GM19043 (cell line): ENCODE measurements around the gene MYH7B.

Experiments
- ATAC-seq: cut with Tn5 transposase; IDR thresholded peaks from one replicate; pipeline ENCODE4 v1.9.1; 2021; ENCODE audit warnings: low read depth; ENCODE audit not compliant: unreplicated experiment

MYH7B gene

DNA sequence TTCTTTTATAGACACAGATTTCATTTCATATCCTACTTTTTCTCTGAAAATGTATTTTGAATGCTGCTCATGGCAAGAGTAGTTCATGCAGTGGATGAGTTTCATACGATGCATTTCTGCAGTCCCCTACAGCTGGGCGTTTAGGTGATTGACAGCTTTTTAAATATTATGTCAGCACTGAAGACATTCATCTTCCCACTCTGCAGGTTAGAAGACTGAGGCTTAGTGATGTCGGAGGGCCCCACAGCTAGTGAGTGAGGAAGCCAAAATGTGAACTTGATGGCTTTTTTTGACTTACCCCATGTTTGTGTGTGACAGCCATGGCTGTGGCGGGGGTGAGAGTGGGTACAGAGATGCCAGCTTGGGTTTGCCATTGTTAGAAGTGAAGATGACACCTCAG lies 33.5 kb downstream of the MYH7B start:
- ATAC-seq: no peak

DNA sequence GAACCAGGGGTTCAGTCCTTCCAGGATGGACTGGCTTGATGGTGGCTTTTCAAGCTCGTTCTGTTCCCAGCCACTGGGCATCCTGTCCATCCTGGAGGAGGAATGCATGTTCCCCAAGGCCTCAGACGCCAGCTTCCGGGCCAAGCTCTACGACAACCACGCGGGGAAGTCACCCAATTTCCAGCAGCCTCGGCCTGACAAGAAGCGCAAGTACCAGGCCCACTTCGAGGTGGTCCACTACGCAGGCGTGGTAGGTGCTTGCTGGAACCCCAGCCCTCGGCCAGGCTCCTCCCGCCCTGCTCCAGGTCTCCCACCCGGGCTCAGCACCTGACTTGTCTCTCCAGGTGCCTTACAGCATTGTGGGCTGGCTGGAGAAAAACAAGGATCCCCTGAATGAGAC lies 34.0 kb downstream of the MYH7B start:
- no peak for ATAC-seq

DNA sequence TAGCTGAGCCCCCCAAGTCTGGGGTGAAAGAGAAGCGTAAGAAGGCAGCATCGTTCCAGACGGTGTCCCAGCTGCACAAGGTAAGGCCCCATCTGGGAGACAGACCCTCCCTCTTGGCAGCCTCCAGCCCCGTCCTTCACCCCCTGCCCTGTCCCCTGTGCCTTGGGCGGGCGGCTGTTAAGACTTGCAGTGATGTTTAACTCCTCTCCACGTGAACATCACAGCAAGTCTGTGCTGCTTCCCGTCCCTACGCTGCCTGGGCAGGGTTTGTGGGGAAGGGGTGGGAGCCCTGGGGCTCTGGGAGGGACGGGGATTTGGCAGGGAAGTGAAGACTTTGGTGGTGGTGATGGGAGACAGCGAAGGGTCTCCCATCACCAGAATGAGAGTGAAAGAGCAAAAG lies 34.6 kb downstream of the MYH7B start:
- no peak for ATAC-seq

DNA sequence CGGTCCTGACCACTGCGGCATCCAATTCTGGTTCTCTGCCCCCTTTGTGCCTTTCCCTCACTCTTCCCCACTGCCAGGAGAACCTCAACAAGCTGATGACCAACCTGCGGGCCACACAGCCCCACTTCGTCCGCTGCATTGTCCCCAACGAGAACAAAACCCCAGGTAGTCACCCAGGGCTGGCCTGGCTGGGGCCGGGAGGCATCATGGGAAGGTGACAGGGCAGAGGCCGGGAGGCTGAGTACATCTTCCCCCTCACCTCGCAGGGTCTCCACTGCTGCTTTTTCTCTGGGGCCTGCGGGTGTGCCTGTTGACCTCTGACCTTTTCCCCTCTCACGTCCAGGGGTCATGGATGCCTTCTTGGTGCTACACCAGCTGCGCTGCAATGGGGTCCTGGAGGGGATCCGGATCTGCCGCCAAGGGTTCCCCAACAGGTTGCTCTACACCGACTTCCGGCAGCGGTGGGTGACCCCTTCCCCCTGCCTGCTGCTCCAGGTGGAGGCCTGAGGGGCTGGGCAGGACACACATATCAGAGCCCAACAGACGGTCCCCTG lies 35.1 kb downstream of the MYH7B start:
- no peak for ATAC-seq

DNA sequence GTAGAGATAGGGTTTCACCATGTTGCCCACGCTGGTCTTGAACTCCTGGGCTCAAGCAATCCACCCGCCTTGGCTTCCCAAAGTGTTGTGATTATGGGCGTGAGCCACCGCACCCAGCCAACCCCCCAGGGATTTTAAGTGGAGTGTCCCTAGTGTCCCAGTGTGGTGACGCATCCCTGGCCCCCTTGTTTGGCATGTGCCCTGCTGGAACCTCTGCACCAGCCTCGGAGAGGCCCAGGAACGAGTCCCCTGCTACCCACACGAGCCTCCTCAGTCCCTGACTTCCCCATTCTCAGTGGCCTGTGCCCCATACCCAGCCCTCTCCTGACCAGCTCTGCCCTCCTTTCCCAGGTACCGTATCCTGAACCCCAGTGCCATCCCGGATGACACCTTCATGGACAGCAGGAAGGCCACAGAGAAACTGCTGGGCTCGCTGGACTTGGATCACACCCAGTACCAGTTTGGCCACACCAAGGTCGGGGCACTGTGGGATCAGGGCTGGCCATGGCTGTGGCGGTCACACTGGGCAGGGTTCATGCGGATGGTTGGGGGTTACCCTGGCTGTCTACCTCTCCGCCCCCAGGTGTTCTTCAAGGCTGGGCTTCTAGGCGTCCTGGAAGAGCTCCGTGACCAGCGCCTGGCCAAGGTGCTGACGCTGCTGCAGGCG lies 37.2 kb downstream of the MYH7B start:
- no peak for ATAC-seq

DNA sequence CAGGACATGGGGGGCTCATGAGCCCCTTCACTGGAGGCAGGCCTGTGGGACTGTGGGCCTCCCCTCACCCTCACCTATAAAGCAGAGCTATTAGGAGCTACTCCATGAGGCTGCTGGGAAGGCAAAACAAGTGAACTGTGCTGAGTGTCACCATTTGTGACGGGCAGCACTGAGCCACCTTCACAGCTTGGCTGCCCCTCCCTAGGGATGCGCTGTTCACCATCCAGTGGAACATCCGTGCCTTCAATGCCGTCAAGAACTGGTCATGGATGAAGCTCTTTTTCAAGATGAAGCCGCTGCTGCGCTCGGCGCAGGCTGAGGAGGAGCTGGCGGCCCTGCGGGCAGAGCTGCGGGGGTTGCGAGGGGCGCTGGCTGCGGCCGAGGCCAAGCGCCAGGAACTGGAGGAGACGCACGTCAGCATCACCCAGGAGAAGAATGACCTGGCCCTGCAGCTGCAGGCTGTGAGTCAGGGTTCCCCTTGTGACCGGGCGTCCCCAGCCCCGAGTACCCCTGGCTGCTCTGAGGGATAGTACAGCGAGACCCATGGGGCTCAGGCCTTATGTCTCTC lies 38.4 kb downstream of the MYH7B start:
- ATAC-seq: no peak

DNA sequence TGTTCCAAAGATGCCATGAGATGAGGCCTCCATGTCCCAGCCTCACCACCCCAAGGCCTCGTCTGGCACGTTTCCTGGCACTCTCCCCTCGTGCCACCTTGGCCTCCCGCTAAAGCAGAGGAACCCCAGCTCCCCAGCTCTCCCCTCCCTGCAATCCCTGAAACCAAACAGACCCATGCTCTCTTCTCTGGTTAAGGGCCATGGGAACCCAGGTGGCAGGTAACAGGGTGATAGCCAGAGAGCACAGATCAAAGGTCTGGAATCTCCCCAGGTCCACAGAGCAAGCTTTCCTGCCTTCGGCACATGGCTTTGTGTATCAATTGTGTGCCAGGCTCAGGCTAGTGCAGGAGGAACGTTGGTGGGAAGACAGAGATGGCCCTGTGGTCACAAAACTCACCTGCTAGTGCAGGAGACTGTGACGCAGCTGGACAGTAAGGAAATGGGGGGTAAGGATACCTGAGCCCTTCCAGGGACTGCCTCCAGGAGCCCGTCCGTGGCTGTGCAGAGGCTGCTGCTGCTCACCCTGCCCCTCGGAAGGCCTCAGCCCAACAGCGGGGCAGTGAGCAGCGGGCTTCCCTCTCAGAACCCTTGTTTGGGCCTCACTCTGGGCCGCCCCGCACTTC lies 39.0 kb downstream of the MYH7B start:
- no peak for ATAC-seq

DNA sequence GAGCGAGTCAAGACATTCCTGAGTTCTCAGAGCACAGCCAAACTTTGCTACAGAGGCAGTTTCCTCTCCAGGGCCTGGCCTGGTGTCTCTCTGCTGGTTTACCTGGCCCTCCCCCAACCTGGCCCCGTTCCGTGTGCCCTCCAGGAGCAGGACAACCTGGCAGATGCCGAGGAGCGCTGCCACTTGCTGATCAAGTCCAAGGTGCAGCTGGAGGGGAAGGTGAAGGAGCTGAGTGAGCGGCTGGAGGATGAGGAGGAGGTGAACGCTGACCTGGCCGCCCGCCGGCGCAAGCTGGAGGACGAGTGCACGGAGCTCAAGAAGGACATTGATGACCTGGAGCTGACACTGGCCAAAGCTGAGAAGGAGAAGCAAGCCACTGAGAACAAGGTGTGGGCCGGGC lies 39.5 kb downstream of the MYH7B start:
- ATAC-seq: no peak

DNA sequence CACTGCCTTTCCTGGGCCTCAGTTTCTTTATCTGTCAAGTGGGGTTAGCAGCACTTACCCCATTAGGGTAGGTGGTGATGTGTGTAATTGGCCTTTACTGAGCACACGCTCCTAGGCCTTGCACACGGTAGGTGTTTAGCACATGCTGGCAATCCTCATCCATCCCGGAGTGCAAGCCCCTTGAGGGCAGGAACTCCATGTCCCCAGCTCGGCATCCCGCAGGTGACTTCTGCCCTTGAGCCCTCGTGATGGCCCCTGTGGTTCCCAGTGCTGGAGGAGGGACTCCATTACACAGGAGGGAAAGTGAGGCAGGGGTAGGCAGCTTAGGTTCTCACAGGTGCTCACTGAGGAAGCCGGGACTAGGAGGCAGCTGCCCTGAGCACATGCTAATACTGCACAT lies 40.0 kb downstream of the MYH7B start:
- ATAC-seq: no peak

DNA sequence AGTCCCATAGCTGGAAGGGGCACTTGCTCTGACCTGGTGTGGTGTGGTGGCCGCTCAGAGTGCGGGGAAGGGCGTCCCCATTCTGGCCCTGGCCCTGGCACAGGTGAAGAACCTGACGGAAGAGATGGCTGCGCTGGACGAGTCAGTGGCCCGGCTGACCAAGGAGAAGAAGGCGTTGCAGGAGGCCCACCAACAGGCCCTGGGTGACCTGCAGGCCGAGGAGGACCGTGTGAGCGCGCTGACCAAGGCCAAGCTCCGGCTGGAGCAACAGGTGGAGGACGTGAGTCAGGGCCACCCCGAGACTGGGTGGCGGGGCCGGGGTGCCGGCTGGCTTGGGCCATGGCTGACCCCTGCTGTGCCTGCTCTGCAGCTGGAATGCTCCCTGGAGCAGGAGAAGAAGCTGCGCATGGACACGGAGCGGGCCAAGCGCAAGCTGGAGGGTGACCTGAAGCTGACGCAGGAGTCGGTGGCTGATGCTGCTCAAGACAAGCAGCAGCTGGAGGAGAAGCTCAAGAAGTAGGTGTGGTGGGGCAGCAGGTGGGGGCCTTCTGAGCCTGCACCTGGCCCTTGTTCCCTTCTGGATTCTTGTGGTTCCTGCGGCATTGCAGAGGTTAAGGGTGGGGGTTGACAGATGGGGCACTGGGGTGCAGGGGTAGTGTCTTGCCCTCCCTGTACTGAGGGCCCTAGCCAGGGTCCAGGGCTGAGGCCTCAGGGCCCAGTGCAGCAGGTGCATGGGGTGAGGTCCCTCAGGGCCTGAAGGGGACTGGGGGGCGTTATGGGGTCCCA lies 40.8 kb downstream of the MYH7B start:
- ATAC-seq: no peak

DNA sequence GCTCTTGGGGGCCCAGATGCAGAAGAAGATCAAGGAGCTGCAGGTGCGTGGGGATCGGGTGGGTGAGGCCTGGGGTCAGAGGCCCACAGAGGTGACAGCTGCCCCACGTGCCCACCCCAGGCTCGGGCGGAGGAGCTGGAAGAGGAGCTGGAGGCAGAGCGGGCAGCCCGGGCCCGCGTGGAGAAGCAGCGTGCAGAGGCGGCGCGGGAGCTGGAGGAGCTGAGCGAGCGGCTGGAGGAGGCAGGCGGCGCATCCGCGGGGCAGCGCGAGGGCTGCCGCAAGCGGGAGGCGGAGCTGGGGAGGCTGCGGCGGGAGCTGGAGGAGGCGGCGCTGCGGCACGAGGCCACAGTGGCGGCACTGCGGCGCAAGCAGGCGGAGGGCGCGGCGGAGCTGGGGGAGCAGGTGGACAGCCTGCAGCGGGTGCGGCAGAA lies 41.5 kb downstream of the MYH7B start:
- ATAC-seq: no peak

DNA sequence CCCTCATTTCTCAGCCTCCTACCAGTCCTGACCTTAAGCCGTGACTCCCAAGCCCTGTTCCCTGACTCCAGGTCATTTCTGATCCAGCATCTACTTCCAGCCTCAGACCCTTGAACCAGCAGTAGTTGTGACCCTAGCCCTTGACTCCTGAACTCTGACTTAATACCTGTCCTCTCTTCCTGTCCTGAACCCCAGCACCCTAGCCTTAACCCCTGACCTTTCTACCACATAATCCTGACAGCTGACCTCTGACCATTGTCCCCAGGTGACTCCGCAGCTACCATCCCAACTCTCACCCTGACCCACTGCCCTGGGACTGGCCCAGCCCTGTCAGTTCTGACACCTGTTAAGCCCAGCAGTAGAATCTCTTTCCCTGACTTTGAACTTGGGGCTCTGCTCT lies 42.1 kb downstream of the MYH7B start:
- ATAC-seq: no peak

DNA sequence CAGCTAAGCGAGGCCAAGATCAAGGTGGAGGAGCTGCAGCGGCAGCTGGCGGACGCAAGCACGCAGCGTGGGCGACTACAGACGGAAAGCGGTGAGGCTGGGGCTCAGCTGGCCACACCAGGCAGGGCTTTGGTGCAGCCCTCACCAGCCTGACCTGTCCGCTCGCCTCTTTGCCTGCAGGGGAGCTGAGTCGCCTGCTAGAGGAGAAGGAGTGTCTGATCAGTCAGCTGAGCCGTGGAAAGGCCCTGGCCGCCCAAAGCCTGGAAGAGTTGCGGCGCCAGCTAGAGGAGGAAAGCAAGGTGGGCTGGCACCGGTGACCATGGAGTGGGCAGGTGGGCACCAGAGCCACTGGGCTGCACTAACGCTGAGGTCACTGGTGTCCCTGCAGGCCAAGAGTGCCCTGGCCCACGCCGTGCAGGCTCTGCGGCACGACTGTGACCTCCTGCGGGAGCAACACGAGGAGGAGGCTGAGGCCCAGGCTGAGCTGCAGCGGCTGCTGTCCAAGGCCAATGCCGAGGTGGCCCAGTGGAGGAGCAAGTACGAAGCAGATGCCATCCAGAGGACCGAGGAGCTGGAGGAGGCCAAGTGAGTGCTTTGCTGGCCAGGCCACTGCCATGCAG lies 42.8 kb downstream of the MYH7B start:
- no peak for ATAC-seq

DNA sequence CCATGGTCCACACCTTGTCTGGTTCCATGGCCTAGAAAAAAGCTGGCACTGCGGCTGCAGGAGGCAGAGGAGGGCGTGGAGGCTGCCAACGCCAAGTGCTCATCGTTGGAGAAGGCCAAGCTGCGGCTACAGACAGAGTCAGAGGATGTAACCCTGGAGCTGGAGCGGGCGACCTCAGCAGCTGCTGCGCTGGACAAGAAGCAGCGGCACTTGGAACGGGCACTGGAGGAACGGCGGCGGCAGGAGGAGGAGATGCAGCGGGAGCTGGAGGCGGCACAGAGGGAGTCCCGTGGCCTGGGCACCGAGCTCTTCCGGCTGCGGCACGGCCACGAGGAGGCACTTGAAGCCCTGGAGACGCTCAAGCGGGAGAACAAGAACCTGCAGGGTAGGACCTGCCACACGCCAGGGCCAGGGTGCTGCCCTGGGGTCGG lies 43.4 kb downstream of the MYH7B start:
- ATAC-seq: no peak

DNA sequence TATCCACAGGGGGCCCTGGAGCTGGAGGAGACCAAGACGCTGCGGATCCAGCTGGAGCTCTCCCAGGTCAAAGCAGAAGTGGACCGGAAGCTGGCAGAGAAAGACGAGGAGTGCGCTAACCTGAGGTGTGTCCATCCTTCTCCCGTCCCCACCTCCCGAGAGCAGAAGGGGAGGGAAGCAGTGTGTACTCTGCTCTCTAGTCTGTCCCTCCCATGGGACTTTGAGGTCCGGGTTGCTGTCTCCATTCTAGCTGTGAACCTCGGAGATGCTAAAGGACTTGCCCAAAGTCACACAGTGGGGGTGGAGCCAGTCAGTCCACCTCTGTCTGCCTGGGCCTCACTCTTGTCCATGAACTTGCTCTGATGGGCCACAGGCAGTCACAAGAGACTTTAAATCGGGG lies 44.1 kb downstream of the MYH7B start:
- no peak for ATAC-seq

DNA sequence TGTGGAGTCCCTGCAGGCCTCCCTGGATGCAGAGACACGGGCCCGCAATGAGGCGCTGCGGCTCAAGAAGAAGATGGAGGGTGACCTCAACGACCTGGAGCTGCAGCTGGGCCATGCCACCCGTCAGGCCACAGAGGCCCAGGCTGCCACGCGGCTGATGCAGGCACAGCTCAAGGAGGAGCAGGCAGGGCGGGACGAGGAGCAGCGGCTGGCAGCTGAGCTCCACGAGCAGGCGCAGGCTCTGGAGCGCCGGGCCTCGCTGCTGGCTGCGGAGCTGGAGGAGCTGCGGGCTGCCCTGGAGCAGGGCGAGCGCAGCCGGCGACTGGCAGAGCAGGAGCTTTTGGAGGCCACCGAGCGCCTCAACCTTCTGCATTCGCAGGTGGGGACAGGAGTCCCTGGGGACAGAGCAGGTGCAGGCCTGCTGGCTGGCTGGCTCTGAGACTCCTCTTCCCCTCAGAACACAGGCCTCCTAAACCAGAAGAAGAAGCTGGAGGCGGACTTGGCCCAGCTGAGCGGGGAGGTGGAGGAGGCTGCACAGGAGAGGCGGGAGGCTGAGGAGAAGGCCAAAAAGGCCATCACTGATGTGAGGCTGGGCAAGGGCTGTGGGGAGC lies 44.7 kb downstream of the MYH7B start:
- no peak for ATAC-seq

DNA sequence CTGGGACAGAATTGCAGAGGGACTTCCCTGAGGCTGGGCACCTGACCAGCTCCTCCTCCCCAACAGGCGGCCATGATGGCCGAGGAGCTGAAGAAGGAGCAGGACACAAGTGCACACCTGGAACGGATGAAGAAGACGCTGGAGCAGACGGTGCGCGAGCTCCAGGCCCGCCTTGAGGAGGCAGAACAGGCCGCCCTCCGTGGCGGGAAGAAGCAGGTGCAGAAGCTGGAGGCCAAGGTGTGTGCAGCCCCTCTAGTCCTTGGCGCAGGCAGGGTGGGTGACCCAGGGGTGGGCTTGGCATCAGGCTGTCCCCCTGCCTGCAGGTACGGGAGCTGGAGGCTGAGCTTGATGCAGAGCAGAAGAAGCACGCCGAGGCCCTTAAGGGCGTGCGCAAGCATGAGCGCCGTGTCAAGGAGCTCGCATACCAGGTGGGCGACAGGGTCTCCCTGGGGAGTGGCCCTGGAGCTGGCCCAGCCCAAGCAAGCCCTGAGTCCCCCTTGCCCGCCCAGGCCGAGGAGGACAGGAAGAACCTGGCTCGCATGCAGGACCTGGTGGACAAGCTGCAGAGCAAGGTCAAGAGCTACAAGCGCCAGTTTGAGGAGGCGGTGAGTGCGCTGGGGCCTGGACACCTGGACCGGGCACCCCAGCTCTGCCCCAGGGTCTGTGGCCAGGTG lies 45.4 kb downstream of the MYH7B start:
- no peak for ATAC-seq

DNA sequence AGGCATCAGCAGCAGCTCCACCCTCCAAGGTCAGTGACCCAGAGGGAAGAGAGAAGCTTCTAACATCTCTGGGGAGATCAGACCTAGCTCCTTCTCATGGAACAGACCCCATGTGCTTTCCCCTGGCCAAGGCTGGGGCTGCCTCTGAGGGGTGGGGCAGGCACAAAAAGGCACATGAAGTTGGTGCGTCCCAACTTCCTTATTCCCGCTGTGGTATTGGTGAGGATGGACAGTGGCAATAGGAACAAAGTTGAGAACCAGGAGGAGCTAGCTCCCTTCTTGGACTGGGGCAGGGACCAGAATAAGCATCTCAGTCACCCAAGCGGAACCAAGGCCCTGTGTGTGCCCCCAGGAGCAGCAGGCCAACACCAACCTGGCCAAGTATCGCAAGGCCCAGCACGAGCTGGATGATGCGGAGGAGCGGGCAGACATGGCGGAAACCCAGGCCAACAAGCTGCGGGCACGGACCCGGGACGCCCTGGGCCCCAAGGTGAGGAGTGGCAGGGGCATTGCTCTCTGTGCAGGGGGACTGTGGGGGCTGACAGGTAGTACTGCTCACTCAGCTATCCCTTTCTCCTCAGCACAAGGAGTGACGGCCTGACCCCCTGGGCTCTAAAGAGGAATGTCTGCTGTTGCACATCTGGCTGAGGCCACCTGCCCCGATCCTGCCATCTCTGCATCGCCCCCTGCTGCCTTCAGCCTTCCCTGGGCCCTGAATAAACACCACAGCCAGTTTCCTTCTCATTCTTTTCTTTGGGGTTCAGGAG lies 46.1 kb downstream of the MYH7B start:
- no peak for ATAC-seq
